ENCODE results near the gene MAML2.

Gene MAML2

GRCh38 chr11:95989780-95990179, 353.2 kb downstream of the MAML2 start:
- DNase-seq (ENCODE audit: low read depth), result no peak
- no peak overlapping the region for H3K4me3 ChIP-seq (ENCODE audit: low read depth, low read length)
- TF ChIP-seq CTCF (IDR thresholded peaks at IDR 0.05; ENCODE audit: insufficient read depth, low read depth, low read length, missing control alignments), result no peak

DNA sequence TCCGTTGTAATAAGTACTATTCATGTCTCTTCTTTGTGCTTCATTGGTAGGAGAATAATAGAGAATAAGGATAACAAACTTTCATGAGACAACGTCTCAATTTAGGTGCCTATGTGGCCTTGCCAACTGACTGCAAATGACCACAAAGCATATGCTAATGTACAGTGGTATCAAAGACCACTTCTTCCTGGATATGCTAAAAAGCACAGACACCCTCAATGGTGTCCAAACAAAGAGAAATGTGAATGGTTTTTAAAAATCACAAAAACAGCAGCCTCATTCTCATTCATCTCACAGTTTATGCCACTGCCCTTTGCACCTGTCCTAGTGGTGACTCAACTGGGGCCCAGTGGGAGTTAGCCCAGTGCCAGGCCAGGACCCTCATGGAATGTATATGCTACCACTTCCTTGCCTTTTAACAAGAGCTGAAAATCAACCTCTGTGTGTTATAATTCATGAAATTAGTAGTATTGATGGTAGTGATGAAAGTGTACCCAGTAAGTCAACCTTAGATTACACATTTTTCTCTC, 353.9 kb downstream of the MAML2 start:
- H3K4me3 ChIP-seq (ENCODE audit: low read depth, low read length), result no peak overlapping the region
- DNase-seq (ENCODE audit: low read depth), result no peak
- no peak for TF ChIP-seq CTCF (IDR thresholded peaks at IDR 0.05; ENCODE audit: insufficient read depth, low read depth, low read length, missing control alignments)

GRCh38 chr11:95985174-95985808, 357.7 kb downstream of the MAML2 start:
- DNase-seq (ENCODE audit: low read depth), result no peak
- TF ChIP-seq CTCF (IDR thresholded peaks at IDR 0.05; ENCODE audit: insufficient read depth, low read depth, low read length, missing control alignments), result no peak
- no peak overlapping the region for H3K4me3 ChIP-seq (ENCODE audit: low read depth, low read length)

GRCh38 chr11:95984072-95984471, 358.9 kb downstream of the MAML2 start:
- no peak for TF ChIP-seq CTCF (IDR thresholded peaks at IDR 0.05; ENCODE audit: insufficient read depth, low read depth, low read length, missing control alignments)
- no peak for DNase-seq (ENCODE audit: low read depth)

GRCh38 chr11:95977534-95978174, 365.3 kb downstream of the MAML2 start:
- no peak for TF ChIP-seq CTCF (IDR thresholded peaks at IDR 0.05; ENCODE audit: insufficient read depth, low read depth, low read length, missing control alignments)
- DNase-seq (ENCODE audit: low read depth), result no peak

More at GRCh38 chr11:95984072-95984471, 358.9 kb downstream of the MAML2 start:
- no peak overlapping the region for H3K4me3 ChIP-seq (ENCODE audit: low read depth, low read length)

DNA sequence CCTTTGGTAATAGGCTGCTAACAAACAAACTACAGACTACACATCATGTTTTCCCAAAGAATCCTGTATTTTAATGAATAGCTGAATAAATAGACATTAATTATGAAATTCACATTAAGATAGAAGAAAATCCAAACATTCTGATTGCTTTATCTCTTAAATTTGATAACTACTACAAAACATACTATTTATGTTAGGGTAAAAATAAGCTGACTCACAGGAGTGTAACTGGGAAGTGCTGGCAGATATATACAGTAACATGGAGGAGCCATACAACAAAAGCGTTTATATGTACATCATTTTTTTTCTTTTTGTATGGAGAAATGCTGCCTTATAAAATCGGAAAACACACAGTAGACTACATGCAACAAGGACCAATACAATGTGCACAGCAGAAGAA, 366.4 kb downstream of the MAML2 start:
- no peak for TF ChIP-seq CTCF (IDR thresholded peaks at IDR 0.05; ENCODE audit: insufficient read depth, low read depth, low read length, missing control alignments)
- no peak overlapping the region for H3K4me3 ChIP-seq (ENCODE audit: low read depth, low read length)
- DNase-seq (ENCODE audit: low read depth), result no peak

More at GRCh38 chr11:95977534-95978174, 365.3 kb downstream of the MAML2 start:
- no peak overlapping the region for H3K4me3 ChIP-seq (ENCODE audit: low read depth, low read length)
